ENCODE results near the gene CEP164.
"Not testable (repeated sequence)": the region's sequence is repeated elsewhere in the genome, so short reads cannot be mapped to it uniquely, and the experiment has no call there.

Gene CEP164

GRCh38 chr11:117441146-117441975 lies 113.7 kb downstream of the CEP164 start:
- DNase-seq (ENCODE audit: low read depth in 3 of 3) = no peak

DNA sequence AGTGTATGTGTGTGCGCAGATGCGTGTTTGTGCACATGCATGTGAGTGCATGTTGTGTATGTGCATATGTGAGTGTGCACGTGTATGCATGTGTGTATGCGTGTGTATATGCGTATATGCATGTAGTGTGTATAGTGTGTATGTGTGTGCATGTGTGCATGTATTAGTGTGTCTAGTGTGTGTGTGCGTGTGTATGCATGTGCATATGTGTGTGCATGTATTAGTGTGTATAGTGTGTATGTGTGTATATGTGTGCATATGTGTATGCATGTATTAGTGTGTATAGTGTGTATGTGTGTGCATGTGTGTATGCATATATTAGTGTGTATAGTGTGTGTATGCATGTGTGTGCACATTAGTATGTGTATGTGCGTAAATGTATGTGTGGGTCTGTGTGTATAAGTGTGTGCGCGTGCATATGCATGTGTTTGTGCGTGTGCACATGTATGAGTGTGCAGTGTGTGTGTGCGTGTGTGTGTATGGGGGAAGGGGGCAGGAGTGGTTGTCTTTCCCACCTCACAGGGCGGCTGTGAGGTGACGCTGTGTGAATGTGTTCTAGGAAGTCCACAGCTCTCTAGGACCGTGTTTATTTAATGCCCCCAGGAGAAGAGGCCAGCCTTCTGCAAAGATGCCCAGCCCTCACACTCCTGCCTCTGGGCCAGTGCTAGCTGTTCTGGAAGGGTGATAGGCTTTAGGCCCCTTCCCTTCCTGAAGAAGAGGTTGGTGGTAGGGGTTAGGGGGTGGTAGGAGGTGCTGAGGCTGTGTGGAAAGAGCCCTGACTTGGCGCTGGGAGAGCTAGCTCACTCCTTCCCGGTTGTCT lies 114.6 kb downstream of the CEP164 start:
- DNase-seq (ENCODE audit: low read depth in 3 of 3) = no peak

DNA sequence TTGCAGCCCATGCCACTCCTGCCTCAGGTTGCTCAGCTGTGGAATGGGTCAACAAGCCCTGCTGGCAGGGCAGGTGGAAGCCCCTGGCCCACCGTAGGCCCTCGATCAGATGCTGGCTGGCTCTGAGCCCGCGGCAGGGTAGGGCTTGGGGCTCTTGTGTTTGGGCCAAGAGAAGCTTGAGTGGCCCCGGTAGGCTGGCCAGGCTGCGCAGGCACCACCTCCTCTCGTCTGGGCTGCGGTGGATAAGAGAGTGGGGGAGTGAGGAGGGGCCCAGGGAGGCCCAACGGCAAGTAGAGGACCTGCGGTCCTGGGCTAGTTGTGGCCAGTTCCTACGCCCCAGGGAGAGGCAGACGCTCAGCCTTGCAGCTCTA lies 115.2 kb downstream of the CEP164 start:
- no peak for DNase-seq (ENCODE audit: low read depth in 3 of 3)

DNA sequence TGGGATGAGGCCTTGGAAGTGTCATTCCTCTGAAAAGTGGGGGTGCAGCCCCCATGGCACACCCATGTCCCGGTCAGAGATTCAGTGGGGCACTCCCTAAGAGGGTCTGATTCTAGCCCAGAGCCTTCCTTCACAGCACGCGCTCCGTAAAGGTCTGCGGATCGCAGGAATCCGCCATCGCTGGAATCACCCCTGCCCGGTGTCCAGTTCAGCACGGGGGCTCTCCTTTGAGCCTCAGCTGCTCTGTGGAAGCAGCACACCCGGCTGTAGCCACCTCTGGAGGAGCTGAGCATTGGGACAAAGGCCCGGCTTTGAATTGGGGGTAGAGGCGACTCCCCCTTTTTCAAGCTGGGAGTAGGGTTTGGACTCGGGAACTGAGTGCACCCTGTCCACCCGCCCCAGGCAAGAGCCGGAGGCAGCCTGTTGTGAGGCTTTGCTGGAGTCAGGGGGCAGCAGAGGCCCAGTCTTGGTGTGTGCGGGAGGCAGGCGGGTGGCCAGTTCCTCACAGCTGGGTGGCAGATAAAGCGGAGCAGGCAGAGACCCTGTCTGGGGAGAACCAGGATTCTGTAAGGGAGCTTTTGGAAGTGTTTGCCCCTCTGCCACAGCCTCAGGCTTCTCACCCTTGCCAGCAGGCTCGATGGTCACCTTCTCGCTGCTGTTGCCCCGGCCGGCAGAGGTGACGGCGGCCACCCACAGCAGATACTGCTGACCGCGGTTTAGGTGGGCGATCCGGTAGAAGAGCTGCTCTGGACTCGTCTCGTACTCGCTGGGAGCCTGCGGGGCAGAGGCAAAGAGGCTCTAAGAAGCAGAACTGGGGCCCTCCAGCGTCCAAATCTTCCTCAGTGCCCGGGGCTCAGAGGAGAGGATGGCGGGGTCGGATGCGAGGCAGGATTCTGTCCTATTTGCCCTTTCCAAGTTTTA lies 115.9 kb downstream of the CEP164 start:
- DNase-seq (ENCODE audit: low read depth in 3 of 3) = peak in 1 of 3 experiments; percentile 11

GRCh38 chr11:117444256-117444655 lies 116.6 kb downstream of the CEP164 start:
- DNase-seq (ENCODE audit: low read depth in 3 of 3) = no peak

DNA sequence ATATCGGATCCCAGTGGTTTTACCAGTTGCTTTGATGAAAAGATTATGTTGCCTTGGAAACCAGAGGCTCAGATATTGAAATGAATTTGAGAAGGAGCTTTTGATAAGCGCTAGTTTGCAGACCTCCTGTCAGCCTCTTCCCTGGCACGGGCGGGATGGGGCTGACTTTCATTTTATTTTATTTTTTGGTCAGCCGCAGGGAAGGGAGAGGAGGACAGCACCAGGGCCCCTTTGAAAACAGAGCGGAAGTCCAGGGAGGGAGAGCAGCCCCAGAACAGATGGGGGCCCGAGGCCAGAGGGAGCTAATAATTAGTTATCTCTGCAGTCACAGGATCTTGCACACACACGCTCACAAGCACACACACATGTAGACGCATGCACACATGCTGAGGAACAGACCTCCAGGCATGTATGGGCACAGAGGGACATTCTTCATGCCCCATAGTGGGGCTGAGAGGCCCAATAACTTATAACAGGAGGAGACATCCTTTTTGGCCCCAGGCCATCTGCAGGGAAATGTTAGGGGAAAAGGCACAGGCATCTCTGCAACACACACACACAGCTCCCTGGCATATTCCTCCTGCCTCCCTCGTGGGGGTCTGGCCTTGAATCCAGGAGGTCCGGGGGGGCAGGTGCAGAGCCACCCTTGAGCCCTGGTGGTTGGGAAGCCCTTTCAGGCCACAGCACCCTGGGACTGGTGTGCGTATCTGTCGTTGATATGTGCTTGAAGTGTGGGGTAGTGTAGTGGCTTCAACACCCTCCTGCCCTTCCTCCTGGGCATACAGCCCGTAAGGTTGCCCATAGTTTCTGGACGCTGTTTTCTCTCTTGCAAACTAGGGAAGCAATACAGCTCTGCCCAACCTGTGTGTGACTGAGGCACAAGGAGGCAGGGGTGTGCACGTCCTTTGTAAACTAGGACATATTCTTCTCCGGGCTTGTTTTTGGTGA lies 117.3 kb downstream of the CEP164 start:
- no peak for DNase-seq (ENCODE audit: low read depth in 3 of 3)

DNA sequence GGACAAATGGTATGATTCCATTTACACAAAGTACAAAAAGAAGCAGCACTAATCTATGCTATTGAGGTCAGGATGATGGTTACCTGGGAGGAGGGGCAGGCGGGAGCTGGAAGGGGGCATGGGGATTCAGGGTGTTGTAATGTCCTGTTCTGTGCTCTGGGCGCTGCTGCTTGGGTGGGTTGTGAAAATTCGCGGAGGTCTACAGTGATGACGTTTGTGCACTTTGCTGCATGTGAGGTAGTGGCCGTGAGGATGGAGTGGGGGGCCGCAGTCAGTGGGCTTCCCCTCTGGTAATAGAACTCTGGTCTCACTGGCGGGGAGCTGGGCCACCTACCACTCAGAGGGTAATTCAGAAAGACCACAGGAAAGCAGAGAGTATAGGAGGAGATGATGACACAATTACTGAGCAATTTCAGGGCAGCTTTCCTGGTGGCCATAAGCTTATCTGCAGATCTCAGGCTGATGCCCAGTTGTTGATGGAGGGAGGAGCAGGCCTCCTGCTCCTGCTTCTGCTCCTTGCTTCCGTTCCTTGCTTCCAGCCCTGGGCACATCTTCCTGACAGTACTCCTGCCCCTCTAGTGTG lies 121.5 kb downstream of the CEP164 start:
- no peak for DNase-seq (ENCODE audit: low read depth in 3 of 3)

- DNase-seq (ENCODE audit: low read depth in 3 of 3) = no peak
These were observed 126.4 kb downstream of the CEP164 start for GRCh38 chr11:117453886-117454563.

DNA sequence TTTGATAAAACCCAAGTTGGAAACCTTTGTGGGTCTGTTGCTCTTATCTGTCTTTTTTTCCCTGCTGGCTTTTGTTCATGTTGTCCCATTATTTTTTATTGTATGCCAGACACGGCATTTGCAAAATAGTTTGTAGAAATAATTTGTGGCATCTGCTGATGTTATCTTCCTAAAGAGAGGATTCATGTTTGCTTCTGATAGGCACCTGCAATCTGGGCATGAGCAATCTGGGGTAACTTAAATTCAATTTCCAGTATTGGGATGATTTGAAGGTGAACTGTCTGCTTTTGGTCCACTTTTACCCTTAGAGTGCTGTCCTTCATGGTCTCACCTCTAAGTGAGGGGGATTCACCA lies 126.9 kb downstream of the CEP164 start:
- DNase-seq (ENCODE audit: low read depth in 3 of 3) = no peak

- DNase-seq (ENCODE audit: low read depth in 3 of 3) = peak in 1 of 3 experiments; percentile 22
These were observed 128.5 kb downstream of the CEP164 start for GRCh38 chr11:117456027-117456720.

- not testable (repeated sequence) for DNase-seq (ENCODE audit: low read depth in 3 of 3)
These were observed 129.0 kb downstream of the CEP164 start for GRCh38 chr11:117456721-117457029.

- no peak for DNase-seq (ENCODE audit: low read depth in 3 of 3)
These were observed 129.6 kb downstream of the CEP164 start for GRCh38 chr11:117457031-117457785.

DNA sequence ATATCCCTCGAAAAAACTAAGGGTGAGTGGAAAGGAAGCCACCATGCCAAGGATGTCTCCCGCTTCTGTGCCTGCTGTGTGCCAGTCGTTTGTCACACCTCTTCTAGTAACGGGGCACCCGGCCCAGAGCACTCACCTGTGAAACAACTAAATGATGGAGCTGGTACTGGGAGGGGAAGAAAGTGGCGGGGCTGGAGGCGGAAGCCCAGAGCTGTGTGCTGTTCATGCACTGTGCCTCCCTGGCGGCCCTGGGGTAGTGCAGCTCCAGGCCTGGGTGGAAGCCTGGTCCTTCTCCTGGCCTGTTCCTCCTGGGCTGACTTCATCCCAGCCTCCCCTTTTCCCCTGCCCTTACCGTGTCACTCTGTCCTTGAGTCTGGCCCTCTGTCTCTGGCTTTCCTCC lies 130.2 kb downstream of the CEP164 start:
- no peak for DNase-seq (ENCODE audit: low read depth in 3 of 3)

GRCh38 chr11:117458275-117459122 lies 130.8 kb downstream of the CEP164 start:
- peak in 1 of 3 experiments; percentile 32 for DNase-seq (ENCODE audit: low read depth in 3 of 3)

GRCh38 chr11:117459123-117459978 lies 131.7 kb downstream of the CEP164 start:
- DNase-seq (ENCODE audit: low read depth in 3 of 3) = no peak

- DNase-seq (ENCODE audit: low read depth in 3 of 3) = no peak
These were observed 132.3 kb downstream of the CEP164 start for GRCh38 chr11:117459979-117460300.
